Measurements from ENCODE around the gene HNRNPUL1. TPM values are rescaled to one million over a fixed set of nuclear protein-coding genes. Genes with fewer than 3 reads are reported as not detected.

HNRNPUL1 gene
- total RNA-seq, 1 donor from 2014 or later = 108 TPM

- DNase-seq = no peak
Observed at GRCh38 chr19:41234512-41235168, 29.5 kb upstream of the HNRNPUL1 start.

DNA sequence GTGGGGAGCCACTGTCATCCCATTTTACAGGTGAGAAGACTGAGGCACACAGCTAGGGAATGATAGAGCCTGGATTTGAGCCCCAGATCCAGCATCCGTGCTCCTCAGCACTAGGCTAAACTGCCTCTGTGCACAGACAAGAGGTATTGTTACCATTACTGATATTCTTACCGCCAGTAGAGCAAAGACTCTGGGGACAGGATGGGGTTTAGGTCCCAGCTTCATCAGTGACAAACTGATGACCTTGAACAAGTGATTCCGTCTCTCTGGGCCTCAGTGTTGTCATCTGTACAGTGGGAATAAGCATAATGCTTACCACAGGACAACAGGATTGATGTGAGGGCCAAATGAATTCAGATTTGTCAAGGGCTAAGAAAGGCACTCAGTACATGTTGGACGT, 28.7 kb upstream of the HNRNPUL1 start:
- DNase-seq = no peak

- no peak for DNase-seq
Observed at GRCh38 chr19:41238244-41238643, 25.9 kb upstream of the HNRNPUL1 start.

- DNase-seq = no peak
Observed at GRCh38 chr19:41239363-41239762, 24.8 kb upstream of the HNRNPUL1 start.

DNA sequence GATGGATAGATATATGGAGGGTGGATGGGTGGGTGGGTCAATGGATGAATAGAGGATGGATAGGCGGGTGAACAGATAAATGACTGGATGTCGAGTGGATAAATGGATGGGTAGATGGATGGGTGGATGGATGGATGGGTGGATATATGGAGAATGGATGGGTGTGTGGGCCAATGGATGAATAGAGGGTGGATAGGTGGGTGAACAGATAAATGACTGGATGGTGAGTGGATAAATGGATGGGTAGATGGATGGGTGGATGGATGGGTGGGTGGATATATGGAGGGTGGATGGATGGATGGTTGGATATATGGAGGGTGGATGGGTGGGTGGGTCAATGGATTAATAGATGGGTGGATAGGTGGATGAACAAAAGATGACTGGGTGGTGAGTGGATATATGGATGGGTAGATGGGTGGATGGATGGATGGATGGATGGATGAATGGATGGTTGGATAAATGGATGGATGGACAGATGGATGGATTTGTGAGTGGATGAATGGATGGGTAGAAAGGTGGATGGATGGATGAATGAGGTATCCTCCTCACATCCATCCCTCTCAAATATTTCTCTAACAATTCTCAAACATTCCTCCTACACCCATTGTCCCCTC, 24.1 kb upstream of the HNRNPUL1 start:
- DNase-seq = no peak

DNA sequence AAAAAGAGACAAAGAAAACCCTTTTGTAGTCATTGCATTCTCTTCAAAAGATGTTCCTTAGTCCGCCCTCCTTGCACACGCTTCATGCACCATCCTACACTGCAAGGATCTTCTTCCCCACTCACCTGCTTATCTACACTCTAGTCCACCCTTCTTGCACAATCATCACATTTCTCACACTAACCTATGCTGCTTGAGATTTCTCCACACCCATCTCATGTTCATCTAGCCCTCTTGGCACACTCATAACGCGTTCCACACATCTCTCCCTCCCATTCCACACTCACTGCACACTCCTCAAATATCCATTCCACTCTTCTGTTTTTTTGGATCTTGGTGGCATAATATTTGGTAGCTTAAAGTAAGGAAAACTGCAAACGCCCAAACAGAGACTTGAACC, 22.3 kb upstream of the HNRNPUL1 start:
- DNase-seq = no peak

DNA sequence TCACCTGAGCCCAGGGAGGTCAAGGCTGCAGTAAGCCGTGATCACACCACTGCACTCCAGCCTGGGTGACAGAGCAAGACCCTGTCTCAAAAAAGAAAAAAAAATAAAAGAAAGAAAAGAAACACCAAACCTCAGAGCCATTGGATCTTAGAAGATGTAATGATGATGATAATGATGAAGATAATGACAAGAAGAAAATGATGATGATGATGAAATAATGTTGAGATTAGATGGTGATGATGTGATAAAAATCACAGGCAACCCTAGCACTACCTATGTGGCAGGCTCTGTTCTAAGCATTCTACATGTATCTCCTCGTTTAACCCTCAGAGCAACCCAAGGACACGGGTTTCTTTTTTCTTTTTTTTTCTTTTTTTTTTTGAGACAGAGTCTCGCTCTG, 20.1 kb upstream of the HNRNPUL1 start:
- DNase-seq = no peak

GRCh38 chr19:41245843-41246242, 18.3 kb upstream of the HNRNPUL1 start:
- no peak for DNase-seq

- no peak for DNase-seq
Observed at GRCh38 chr19:41248895-41249294, 15.3 kb upstream of the HNRNPUL1 start.

GRCh38 chr19:41249707-41250423, 14.3 kb upstream of the HNRNPUL1 start:
- DNase-seq = no peak

DNA sequence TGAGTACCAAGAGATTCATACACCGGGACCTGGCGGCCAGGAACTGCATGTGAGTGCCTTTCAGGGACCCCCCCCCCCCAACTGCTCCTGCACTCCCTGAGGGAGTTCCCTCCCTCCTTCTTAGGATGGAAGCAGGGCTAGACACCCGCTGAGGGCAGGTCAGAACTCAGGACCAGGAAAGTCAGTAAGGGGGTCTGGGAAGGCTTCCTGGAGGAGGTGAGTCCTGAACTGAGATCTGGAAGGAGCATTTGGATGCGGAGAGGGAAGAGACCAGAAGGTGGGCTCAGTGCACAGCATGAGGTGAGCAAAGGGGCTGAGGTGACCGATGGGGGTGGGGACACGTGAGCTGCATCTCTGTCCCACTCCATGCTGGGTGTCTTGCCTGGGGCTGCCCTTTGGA, 10.5 kb upstream of the HNRNPUL1 start:
- DNase-seq = no peak

GRCh38 chr19:41255171-41255570, 9.0 kb upstream of the HNRNPUL1 start:
- no peak for DNase-seq

DNA sequence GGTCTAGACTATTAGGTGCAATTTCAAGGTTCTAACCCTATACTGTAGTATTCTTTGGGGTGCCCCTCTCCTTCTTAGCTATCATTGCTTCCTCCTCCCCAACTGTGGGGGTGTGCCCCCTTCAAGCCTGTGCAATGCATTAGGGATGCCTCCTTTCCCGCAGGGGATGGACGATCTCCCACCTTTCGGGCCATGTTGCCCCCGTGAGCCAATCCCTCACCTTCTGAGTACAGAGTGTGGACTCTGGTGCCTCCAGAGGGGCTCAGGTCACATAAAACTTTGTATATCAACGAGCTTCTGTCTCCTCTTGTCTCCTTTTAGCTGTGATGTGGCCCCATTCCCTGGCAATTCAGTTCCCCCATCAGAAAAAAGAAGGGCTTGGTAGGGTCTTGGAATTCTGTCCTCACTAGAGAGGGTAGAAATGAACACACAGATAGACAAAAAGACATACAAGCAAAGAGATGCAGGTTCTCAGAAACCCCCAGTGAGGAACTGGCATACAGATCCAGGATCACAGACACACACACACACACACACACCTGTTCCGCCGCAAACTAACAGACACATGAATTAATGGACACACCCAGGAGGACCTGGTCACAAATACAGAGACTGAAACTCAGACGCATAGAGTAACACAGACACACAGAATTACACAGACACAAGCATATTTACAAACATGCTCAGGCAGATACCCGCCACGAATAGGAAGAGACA, 2.5 kb upstream of the HNRNPUL1 start:
- no peak for DNase-seq

GRCh38 chr19:41263042-41263849, 926 bp upstream of the HNRNPUL1 start:
- peak; percentile 46 for DNase-seq

DNA sequence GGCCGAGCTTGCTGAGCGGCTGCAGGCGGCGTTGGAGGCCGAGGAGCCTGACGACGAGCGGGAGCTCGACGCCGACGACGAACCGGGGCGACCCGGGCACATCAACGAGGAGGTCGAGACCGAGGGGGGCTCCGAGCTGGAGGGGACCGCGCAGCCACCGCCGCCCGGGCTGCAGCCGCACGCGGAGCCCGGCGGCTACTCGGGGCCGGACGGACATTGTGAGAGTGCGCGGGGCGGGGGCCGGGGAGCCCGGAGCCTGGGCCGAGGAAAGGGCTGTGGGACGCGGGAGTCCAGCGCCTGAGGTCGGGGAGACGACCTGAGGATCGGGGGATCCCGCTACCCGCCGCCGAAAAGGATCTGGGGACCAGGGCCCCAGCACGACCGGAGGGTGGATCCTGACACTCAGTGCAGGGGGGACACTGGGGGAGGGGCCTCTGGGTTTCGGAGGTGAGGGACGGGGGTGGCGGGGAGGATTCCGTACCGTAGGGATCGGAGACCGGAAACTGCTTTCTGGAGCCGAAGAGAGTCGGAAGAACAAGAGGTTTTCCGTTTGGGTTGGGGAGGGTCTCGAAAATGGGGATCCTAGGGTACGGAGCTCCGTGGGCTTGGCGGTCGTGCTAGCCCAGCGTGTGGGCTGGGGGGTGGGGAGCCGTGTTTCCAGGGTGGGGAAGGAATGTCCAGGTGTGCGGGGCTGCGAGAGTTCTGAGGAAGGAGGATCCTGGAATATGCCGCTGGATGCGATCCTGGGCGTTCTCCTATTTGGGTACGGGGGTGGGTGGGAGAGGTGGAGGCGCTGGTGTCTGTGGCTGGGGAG, 616 bp downstream of the HNRNPUL1 start:
- peak; percentile 41 for DNase-seq

DNA sequence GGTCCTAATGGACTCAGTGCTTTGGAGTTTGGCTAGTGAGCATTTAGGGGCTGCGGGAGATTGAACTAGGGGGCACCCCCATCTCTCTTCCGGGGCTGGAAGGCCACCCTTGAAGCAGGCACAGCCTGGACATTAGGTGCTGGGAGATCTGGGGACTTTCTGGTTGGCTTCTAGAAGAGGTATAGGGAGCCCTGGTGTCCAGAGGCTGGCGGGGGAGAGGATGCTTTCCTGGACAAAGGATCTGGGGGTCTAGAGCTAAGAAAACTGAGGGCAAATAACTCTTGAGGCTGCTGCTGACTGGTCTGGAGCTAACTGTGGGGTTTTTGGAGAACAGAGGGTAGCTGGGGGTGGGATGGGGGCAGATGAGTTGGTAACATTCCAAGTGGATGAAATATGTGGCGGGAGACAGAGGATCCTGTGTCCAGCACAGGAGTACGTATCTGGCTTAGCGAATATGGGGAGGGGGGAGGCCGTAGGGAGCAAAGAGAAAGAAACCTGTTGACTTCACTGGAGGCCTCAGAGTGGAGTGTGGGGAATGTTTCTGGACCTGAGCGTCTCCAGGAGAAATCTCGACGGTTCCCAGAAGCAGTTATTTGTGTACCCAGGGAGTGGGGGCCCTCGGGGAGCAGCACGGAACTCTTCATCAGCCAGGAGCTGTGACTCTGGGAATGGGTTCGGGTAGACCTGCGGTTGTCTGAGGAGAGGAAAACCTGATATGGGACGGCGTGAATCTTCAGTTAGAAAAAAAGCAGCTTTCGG, 1.4 kb downstream of the HNRNPUL1 start:
- no peak for DNase-seq

DNA sequence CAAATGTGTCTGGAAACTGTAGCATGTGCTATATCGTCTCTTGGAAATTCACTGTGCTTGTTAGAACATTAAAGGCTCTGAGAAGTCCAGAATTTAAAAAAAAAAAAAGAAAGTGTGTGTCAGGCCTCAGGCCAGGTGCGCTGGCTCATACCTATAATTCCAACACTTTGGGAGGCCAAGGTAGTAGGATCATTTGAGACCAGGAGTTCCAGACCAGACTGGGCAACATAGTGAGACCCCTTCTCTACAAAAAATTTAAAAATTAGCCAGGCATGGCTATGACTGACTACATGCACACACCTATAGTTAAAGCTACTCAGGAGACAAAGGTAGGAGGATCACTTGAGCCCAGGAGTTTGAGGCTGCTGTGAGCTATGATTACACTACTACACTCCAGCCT, 4.9 kb downstream of the HNRNPUL1 start:
- DNase-seq = no peak

DNA sequence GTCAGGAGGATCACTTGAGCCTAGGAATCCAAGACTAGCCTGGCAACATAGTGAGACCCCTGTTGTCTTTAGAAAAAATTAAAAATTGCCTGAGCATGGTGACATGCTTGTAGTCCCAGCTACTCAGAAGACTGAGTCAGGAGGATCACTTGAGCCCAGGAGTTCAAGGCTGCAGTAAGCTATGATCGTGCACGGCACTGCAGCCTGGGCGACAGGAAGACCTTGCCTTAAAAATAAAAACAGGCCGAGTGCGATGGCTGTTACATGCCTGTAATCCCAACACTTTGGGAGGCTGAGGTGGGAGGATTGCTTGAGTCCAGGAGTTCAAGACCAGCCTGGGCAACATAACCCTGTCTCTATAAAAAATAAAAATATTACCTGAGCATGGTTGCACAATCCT, 5.4 kb downstream of the HNRNPUL1 start:
- DNase-seq = no peak

DNA sequence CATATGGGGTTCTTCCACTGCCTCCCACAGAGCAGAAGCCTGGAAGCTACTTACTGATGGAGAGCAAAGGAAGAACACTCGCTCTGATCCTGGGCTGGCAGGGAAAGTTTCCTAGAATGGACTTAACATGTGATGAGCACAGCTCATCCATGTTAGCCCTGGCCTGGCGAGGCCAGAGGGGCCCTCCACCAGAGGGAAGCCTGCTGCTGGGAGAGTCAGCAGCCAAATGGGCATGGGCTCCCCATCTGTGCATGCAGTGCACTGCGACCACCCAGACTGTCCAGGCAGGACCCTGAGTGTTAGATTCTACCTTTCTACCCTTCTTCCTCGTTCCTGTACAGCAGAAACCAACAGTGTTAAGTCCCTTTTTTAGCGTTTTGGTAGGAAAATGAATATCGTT, 8.9 kb downstream of the HNRNPUL1 start:
- no peak for DNase-seq

DNA sequence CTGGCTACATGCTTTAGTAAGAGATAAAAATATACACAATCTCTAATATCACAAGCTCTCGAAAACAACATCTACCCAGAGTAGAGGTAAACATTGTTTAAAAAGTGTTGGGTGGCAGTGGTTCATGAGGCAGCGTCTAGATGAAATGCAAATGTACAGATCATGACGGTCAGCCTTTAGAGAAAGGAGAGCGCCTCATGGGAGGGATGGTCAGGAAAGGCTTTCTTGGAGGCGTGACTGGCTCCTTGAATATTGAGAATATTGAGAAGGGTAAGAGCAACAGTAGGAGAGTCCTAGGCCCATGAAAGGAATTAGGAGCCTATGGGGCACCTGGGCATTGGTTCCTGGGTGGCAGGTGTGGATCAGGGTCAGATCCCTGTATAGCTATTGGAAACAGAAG, 10.6 kb downstream of the HNRNPUL1 start:
- no peak for DNase-seq

GRCh38 chr19:41276231-41276630, 12.1 kb downstream of the HNRNPUL1 start:
- no peak for DNase-seq
